Medulla oblongata (tissue), 1 donor: Measurements from ENCODE around the gene MRPL46.
"Not testable (repeated sequence)": the region's sequence is repeated elsewhere in the genome, so short reads cannot be mapped to it uniquely, and the experiment has no call there.

Experiments used
- DNase-seq: peaks from one replicate; pipeline ENCODE4 v3.0.0-alpha.2; 2015; ENCODE audit errors: extremely low spot score

The MRPL46 gene

GRCh38 chr15:88447206-88447605 is 20.0 kb downstream of the MRPL46 start:
- DNase-seq = no peak

- DNase-seq = no peak
These were observed 26.0 kb downstream of the MRPL46 start for GRCh38 chr15:88441076-88441730.

- DNase-seq = no peak
These were observed 27.2 kb downstream of the MRPL46 start for GRCh38 chr15:88440021-88440420.

- no peak for DNase-seq
These were observed 29.0 kb downstream of the MRPL46 start for GRCh38 chr15:88438181-88438580.

GRCh38 chr15:88434106-88434505 is 33.1 kb downstream of the MRPL46 start:
- not testable (repeated sequence) for DNase-seq

GRCh38 chr15:88433046-88433685 is 34.0 kb downstream of the MRPL46 start:
- DNase-seq = no peak

GRCh38 chr15:88431441-88431840 is 35.7 kb downstream of the MRPL46 start:
- no peak for DNase-seq

GRCh38 chr15:88430051-88430450 is 37.1 kb downstream of the MRPL46 start:
- no peak for DNase-seq

- DNase-seq = no peak
These were observed 38.2 kb downstream of the MRPL46 start for GRCh38 chr15:88428805-88429605.

GRCh38 chr15:88428053-88428452 is 39.1 kb downstream of the MRPL46 start:
- DNase-seq = no peak

- DNase-seq = no peak
These were observed 40.9 kb downstream of the MRPL46 start for GRCh38 chr15:88426304-88426703.

- DNase-seq = no peak
These were observed 43.9 kb downstream of the MRPL46 start for GRCh38 chr15:88423331-88423730.

- no peak for DNase-seq
These were observed 47.4 kb downstream of the MRPL46 start for GRCh38 chr15:88419830-88420229.
